Loucy (cell line): Measurements from ENCODE around the gene PJA2.

Experiments
- EZH2phosphoT487 ChIP-seq: fragments of 200-600 bp; IDR thresholded peaks from 2 replicates; pipeline ENCODE4 v1.6.1; 2018; ENCODE audit warnings: antibody characterized with exemption, mild to moderate bottlenecking, moderate library complexity, borderline replicate concordance
- TF ChIP-seq, protein P1 (sequence below): fragments of 200-600 bp; sonication (generic); conservative IDR thresholded peaks from 2 replicates; pipeline ENCODE4 v1.5.1; 2014; ENCODE audit warnings: mild to moderate bottlenecking, antibody characterized with exemption, low read length

DNA sequence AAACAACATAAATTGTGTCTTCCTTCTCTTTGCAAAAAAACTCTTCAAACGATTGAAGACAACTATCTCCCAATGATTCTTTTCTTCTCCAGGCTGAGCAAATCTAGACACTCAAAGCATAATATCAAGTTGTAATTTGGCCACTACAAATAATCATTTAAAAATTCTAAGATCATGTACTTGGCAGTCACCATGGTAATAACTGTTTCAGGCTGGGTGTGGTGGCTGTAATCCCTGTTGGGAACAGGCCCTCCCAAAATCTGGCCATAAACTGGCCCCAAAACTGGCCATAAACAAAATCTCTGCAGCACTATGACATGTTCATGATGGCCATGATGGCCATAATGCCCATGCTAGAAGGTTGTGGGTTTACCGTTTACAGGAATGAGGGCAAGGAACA lies 52.0 kb downstream of the PJA2 start:
- TF ChIP-seq, protein P1, sequence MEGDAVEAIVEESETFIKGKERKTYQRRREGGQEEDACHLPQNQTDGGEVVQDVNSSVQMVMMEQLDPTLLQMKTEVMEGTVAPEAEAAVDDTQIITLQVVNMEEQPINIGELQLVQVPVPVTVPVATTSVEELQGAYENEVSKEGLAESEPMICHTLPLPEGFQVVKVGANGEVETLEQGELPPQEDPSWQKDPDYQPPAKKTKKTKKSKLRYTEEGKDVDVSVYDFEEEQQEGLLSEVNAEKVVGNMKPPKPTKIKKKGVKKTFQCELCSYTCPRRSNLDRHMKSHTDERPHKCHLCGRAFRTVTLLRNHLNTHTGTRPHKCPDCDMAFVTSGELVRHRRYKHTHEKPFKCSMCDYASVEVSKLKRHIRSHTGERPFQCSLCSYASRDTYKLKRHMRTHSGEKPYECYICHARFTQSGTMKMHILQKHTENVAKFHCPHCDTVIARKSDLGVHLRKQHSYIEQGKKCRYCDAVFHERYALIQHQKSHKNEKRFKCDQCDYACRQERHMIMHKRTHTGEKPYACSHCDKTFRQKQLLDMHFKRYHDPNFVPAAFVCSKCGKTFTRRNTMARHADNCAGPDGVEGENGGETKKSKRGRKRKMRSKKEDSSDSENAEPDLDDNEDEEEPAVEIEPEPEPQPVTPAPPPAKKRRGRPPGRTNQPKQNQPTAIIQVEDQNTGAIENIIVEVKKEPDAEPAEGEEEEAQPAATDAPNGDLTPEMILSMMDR: no peak
- TF ChIP-seq EZH2phosphoT487: no peak
